Endodermal cell (in vitro differentiated cells): Measurements from ENCODE around the gene ANXA8. TPM values are rescaled to one million over a fixed set of nuclear protein-coding genes. Genes with fewer than 3 reads are reported as not detected.
"Not testable (repeated sequence)": the region's sequence is repeated elsewhere in the genome, so short reads cannot be mapped to it uniquely, and the experiment has no call there.

Experiments used
- DNase-seq: peaks from one replicate; pipeline ENCODE4 v3.0.0-alpha.2; 2017
- H3K27ac ChIP-seq: 2 replicates; pipeline ENCODE4 v1.5.1; 2013; ENCODE audit warnings: mild to moderate bottlenecking, low read depth, low read length, moderate library complexity
- H3K27me3 ChIP-seq: 2 replicates; pipeline ENCODE4 v1.6.1; 2013; ENCODE audit warnings: mild to moderate bottlenecking, low read length, moderate library complexity; ENCODE audit not compliant: insufficient read depth, control insufficient read depth, poor library complexity, severe bottlenecking
- H3K36me3 ChIP-seq: 2 replicates; pipeline ENCODE4 v1.7.0; 2013; ENCODE audit warnings: mild to moderate bottlenecking, low read length, moderate library complexity; ENCODE audit not compliant: control insufficient read depth, insufficient read depth
- H3K4me1 ChIP-seq: one replicate; pipeline ENCODE4 v1.7.0; 2013; ENCODE audit warnings: low read length; ENCODE audit not compliant: control insufficient read depth, insufficient read depth
- H3K4me3 ChIP-seq: 2 replicates; pipeline ENCODE4 v1.5.1; 2013; ENCODE audit warnings: mild to moderate bottlenecking, low read length, moderate library complexity
- H3K9ac ChIP-seq: 2 replicates; pipeline ENCODE4 v1.6.1; 2013; ENCODE audit warnings: mild to moderate bottlenecking, low read length, moderate library complexity; ENCODE audit not compliant: poor library complexity, severe bottlenecking; ENCODE audit errors: extremely low read depth
- H3K9me3 ChIP-seq: 2 replicates; pipeline ENCODE4 v1.6.1; 2013; ENCODE audit warnings: mild to moderate bottlenecking, low read length, moderate library complexity; ENCODE audit not compliant: control insufficient read depth
- H3K27ac Mint-ChIP-seq: 2 replicates; pipeline ENCODE4 v1.8.0; 2020; ENCODE audit warnings: mixed read lengths
- H3K27me3 Mint-ChIP-seq: 2 replicates; pipeline ENCODE4 v1.8.0; 2021; ENCODE audit warnings: mild to moderate bottlenecking, mixed read lengths; ENCODE audit not compliant: insufficient read depth
- H3K36me3 Mint-ChIP-seq: 2 replicates; pipeline ENCODE4 v1.8.0; 2020; ENCODE audit warnings: low read depth, mixed read lengths
- H3K4me1 Mint-ChIP-seq: 2 replicates; pipeline ENCODE4 v1.8.0; 2020; ENCODE audit warnings: mixed read lengths
- H3K4me3 Mint-ChIP-seq: 2 replicates; pipeline ENCODE4 v1.8.0; 2020; ENCODE audit warnings: mild to moderate bottlenecking, moderate library complexity, mixed read lengths
- H3K9me3 Mint-ChIP-seq: 2 replicates; pipeline ENCODE4 v1.8.0; 2020; ENCODE audit warnings: mild to moderate bottlenecking, mixed read lengths
- WGBS, 2 experiments: methylation state at CpG; one replicate each; pipeline versions ENCODE4 v1.1.5 to v1.1.7; 2013; ENCODE audit warnings: missing lambda C conversion rate in 2 of 2, mixed read lengths in 1 of 2; ENCODE audit not compliant: insufficient coverage in 1 of 2, insufficient read length in 1 of 2; 5-methylcytosine and 5-hydroxymethylcytosine counted together
- total RNA-seq, 2 donors: library from RNA; stranded (reverse); fragmentation: NEBNext Ultra II Directional in 1 of 2; extraction: Animal tissue kit (Norgen Biotek cat#: 25700) in 1 of 2; gene quantifications; 2 replicates in 1 of 2; 3 replicates in 1 of 2; pipeline ENCODE4 v1.2.1, GENCODE V29; 2021
- TF ChIP-seq, protein P1 (sequence below): fragments of 200-600 bp; sonication (generic); conservative IDR thresholded peaks from 2 replicates; pipeline ENCODE4 v1.5.0; 2021; ENCODE audit warnings: antibody characterized with exemption, mild to moderate bottlenecking

Gene ANXA8
- total RNA-seq, 2 donors from 2014 or later = 0.33 to 0.37 TPM

DNA sequence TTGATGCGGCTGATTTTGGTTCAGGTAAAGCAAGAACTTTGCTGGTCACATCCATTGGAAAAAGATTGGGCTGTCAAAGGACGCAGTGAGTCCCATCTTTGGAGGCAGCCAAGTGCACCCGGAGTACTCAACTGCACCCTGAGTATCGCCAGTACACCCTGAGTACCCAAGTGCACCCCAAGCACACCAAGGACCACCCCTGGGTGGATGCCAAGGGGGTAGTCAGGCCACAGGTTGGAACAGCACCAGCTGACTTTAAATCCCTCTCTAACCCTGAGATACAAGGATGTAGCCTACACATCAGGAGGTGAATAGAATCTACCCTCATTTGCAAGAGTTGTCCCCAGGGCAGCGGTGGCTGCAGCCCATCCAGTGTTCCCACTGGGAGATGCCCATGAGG lies 16.5 kb downstream of the ANXA8 start:
- DNase-seq, H3K4me3 Mint-ChIP-seq, H3K4me1 ChIP-seq, H3K9ac ChIP-seq, H3K27ac ChIP-seq, H3K4me1 Mint-ChIP-seq, H3K36me3 ChIP-seq, H3K36me3 Mint-ChIP-seq, H3K27me3 ChIP-seq, H3K27me3 Mint-ChIP-seq, H3K9me3 Mint-ChIP-seq, H3K9me3 ChIP-seq, H3K27ac Mint-ChIP-seq, H3K4me3 ChIP-seq: not testable (repeated sequence)
- WGBS, 2 experiments = 93% methylated on average over 4 of the region's 5 CpGs; no CpG with 5 or more reads in 1 of the 2 experiments

DNA sequence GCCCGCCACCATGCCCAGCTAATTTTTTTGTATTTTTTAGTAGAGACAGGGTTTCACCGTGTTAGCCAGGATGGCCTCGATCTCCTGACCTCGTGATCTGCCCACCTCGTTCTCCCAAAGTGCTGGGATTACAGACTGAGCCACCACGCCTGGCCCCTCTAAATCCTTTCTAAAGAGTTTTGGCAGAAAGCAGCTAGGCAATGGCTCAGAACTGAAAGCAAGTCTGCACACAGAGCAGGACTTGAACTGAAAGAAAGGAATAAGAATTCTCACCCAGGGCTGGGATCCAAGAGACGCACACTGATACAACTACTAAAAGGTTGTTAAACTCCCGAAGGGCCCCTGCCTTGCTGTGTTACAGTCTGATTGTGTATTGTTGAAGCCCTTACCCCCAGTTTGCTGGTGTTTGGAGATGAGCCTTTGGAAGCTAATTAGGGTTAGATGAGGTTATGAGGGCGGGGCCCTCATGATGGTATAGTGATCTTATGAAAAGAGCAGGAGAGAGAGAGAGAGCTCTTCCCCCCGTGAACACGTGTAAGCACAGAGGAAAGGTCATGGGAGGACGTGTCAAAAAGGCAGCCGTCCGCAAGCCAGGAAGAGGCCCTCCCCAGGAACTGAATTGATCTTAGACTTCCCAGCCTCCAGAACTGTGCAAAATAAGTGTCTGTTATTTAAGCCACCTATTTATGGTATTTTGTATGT lies 18.5 kb downstream of the ANXA8 start:
- H3K9me3 ChIP-seq, H3K4me1 Mint-ChIP-seq, H3K9me3 Mint-ChIP-seq, H3K36me3 ChIP-seq, H3K4me1 ChIP-seq, H3K27ac ChIP-seq, H3K27me3 ChIP-seq, H3K27me3 Mint-ChIP-seq, H3K27ac Mint-ChIP-seq, H3K9ac ChIP-seq, H3K36me3 Mint-ChIP-seq, H3K4me3 ChIP-seq, H3K4me3 Mint-ChIP-seq: not testable (repeated sequence)
- 94 to 98% methylated on average over 5 to 9 of the region's 14 CpGs for WGBS, 2 experiments
- DNase-seq = peak; percentile 31

DNA sequence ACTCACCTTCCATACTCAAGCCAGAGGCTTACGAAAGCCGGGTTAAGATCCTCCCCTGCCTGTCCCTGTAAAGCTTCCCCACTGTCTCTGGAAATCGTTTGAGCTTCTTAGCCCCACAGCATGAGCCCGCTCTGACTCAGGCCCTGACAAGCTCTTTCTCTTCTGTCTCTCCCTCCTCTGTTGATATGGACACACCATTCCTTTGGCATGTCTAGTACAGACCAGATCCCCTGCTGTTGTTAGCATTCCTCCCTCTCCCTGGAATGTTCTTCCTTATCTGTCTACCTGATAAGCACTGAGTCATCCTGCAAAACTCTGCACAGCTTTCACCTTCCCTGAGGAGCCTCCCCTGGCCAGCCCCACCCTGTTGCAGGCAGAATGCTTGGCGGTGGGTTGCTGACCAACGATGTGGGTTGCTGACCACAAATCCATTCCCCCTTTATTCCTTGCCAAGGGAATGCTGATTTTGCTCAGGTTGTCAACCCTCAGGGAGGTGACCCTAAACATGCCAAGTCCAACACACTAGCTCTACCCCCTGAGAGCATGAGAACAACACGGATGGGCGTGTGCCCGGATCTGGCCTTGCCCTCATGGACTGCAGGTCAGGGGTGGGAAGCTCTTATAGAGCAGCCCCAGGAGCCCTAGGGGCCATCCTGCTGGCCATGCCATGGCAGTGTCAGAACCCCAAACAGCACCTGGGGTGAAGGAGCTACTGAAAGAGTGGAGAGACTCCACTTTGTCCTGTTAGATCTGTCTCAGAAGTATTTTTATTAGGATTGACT lies 21.1 kb downstream of the ANXA8 start:
- H3K4me3 Mint-ChIP-seq, H3K36me3 Mint-ChIP-seq, DNase-seq, H3K27me3 ChIP-seq, H3K9ac ChIP-seq, H3K9me3 Mint-ChIP-seq, H3K27me3 Mint-ChIP-seq, H3K4me1 ChIP-seq, H3K4me1 Mint-ChIP-seq, H3K36me3 ChIP-seq, H3K9me3 ChIP-seq, H3K27ac ChIP-seq, H3K4me3 ChIP-seq: not testable (repeated sequence)
- no CpG with 5 or more reads among the region's 9 CpGs for WGBS, 2 experiments
- peak overlapping the region; percentile 44 for H3K27ac Mint-ChIP-seq

DNA sequence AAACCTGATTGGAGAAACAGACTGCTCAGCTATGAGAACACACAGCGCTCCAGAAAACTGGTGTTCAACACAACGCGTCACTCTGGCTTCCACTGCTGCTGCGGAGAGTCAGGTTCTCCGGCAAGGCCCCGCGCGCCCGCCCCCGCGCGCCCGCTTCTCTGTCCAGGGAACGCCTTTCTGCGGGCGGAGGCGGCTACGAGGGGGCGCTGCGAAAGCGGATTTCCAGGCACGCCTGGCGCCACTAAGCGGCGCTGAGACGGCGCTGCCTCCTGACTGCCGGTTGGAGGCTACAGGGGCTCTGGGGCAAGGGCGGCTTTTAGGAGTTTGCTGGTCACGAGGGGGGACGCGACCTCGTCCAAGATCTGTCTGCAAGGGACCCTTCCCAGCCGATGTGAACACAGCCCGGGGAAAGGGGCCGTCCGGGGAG lies 22.6 kb downstream of the ANXA8 start:
- not testable (repeated sequence) for H3K27me3 Mint-ChIP-seq, H3K9ac ChIP-seq
- peak; percentile 80 for DNase-seq

More for the DNA sequence above, 22.6 kb downstream of the ANXA8 start:
- not testable (repeated sequence) for H3K9me3 ChIP-seq, H3K4me1 Mint-ChIP-seq, H3K36me3 ChIP-seq, H3K4me3 ChIP-seq, H3K9me3 Mint-ChIP-seq, H3K27ac ChIP-seq, H3K4me1 ChIP-seq, H3K27me3 ChIP-seq, H3K36me3 Mint-ChIP-seq
- WGBS, 2 experiments = 0 to 5% methylated on average over 1 to 18 of the region's 37 CpGs
- TF ChIP-seq, protein P1, sequence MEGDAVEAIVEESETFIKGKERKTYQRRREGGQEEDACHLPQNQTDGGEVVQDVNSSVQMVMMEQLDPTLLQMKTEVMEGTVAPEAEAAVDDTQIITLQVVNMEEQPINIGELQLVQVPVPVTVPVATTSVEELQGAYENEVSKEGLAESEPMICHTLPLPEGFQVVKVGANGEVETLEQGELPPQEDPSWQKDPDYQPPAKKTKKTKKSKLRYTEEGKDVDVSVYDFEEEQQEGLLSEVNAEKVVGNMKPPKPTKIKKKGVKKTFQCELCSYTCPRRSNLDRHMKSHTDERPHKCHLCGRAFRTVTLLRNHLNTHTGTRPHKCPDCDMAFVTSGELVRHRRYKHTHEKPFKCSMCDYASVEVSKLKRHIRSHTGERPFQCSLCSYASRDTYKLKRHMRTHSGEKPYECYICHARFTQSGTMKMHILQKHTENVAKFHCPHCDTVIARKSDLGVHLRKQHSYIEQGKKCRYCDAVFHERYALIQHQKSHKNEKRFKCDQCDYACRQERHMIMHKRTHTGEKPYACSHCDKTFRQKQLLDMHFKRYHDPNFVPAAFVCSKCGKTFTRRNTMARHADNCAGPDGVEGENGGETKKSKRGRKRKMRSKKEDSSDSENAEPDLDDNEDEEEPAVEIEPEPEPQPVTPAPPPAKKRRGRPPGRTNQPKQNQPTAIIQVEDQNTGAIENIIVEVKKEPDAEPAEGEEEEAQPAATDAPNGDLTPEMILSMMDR = peak; percentile 69
- H3K4me3 Mint-ChIP-seq = peak overlapping the region; percentile 36
- peak overlapping the region; percentile 91 for H3K27ac Mint-ChIP-seq
